Stimulated activated CD8-positive, alpha-beta memory T cell treated with anti-CD3 and anti-CD28 coated beads, Interleukin-4, amount 100 ng/mL, for 4 hours (primary cell): ENCODE results near the gene ZNF439.
"Not testable (repeated sequence)": the region's sequence is repeated elsewhere in the genome, so short reads cannot be mapped to it uniquely, and the experiment has no call there.

Source experiments
- DNase-seq, 2 donors: peaks; one replicate each; pipeline ENCODE4 v3.0.0-alpha.2; 2020; ENCODE audit warnings: low read depth in 2 of 2, low spot score in 1 of 2

Gene ZNF439

GRCh38 chr19:11867766-11868165 lies 19.2 kb downstream of the ZNF439 start:
- DNase-seq: not testable (repeated sequence)

GRCh38 chr19:11868188-11868587 lies 19.7 kb downstream of the ZNF439 start:
- DNase-seq: no peak

GRCh38 chr19:11872624-11873023 lies 24.1 kb downstream of the ZNF439 start:
- DNase-seq: no peak

GRCh38 chr19:11873762-11874161 lies 25.2 kb downstream of the ZNF439 start:
- no peak for DNase-seq

- DNase-seq: not testable (repeated sequence)
Observed at GRCh38 chr19:11879687-11880266, 31.3 kb downstream of the ZNF439 start.

- DNase-seq: no peak
Observed at GRCh38 chr19:11880598-11880997, 32.1 kb downstream of the ZNF439 start.

GRCh38 chr19:11881151-11881800 lies 32.8 kb downstream of the ZNF439 start:
- peak; percentile 29 to 31 for DNase-seq

GRCh38 chr19:11882606-11883005 lies 34.1 kb downstream of the ZNF439 start:
- DNase-seq: no peak

- no peak for DNase-seq
Observed at GRCh38 chr19:11887234-11887610, 38.7 kb downstream of the ZNF439 start.

GRCh38 chr19:11887611-11888531 lies 39.3 kb downstream of the ZNF439 start, which contains the start of gene ZNF69:
Gene ZNF69, plus strand, starts transcription at chr19:11887782. Its CDS starts 142 bp downstream, at chr19:11887924.
- DNase-seq: peak; percentile 26 to 41

- not testable (repeated sequence) for DNase-seq
Observed at GRCh38 chr19:11889901-11890300, 41.4 kb downstream of the ZNF439 start.

GRCh38 chr19:11890634-11891033 lies 42.1 kb downstream of the ZNF439 start:
- DNase-seq: no peak

GRCh38 chr19:11894851-11895250 lies 46.3 kb downstream of the ZNF439 start:
- DNase-seq: no peak

- DNase-seq: no peak
Observed at GRCh38 chr19:11902228-11902627, 53.7 kb downstream of the ZNF439 start.

GRCh38 chr19:11905928-11906327 lies 57.4 kb downstream of the ZNF439 start:
- DNase-seq: no peak

GRCh38 chr19:11911937-11912336 lies 63.4 kb downstream of the ZNF439 start:
- DNase-seq: not testable (repeated sequence)

GRCh38 chr19:11914417-11915051 lies 66.0 kb downstream of the ZNF439 start:
- DNase-seq: not testable (repeated sequence)
